Measurements from ENCODE around the gene ZFAND6.
"Not testable (repeated sequence)": the region's sequence is repeated elsewhere in the genome, so short reads cannot be mapped to it uniquely, and the experiment has no call there.

ZFAND6 gene

DNA sequence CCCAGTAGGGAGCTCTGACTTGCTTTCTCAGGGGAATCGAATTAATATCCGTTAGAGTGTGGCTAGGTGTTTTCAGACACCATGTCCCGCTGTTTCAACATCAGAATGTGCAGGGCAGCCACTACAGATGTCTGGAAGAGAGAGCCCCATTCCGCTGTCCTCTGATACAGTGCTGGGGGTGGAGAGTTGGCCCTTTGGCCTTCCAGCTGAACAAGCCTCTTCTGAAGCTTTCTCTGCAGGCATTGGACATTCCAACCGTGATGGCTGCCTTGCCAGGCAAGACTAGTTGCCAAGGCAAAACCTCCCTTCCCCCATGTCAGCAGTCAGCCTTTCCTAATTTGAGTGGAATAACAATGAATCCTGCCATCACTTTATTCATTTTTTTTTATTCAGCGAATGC, 94.9 kb downstream of the ZFAND6 start:
- TF ChIP-seq RARB (CRISPR knock-in tag; IDR thresholded peaks at IDR 0.05) = no peak
- no peak for TF ChIP-seq TCF4 (CRISPR knock-in tag; IDR thresholded peaks at IDR 0.05; ENCODE audit: borderline replicate concordance)
- no peak for TF ChIP-seq TSHZ2 (CRISPR knock-in tag; IDR thresholded peaks at IDR 0.05)
- no peak for TF ChIP-seq PATZ1 (CRISPR knock-in tag; IDR thresholded peaks at IDR 0.05; ENCODE audit: borderline replicate concordance)
- no peak for TF ChIP-seq TOX (CRISPR knock-in tag; IDR thresholded peaks at IDR 0.05; ENCODE audit: borderline replicate concordance)
- no peak for TF ChIP-seq ZFP30 (CRISPR knock-in tag; IDR thresholded peaks at IDR 0.05)
- TF ChIP-seq ISL1 (CRISPR knock-in tag; IDR thresholded peaks at IDR 0.05) = no peak
- TF ChIP-seq ZFP3 (CRISPR knock-in tag; IDR thresholded peaks at IDR 0.05) = no peak
- TF ChIP-seq, protein P1, sequence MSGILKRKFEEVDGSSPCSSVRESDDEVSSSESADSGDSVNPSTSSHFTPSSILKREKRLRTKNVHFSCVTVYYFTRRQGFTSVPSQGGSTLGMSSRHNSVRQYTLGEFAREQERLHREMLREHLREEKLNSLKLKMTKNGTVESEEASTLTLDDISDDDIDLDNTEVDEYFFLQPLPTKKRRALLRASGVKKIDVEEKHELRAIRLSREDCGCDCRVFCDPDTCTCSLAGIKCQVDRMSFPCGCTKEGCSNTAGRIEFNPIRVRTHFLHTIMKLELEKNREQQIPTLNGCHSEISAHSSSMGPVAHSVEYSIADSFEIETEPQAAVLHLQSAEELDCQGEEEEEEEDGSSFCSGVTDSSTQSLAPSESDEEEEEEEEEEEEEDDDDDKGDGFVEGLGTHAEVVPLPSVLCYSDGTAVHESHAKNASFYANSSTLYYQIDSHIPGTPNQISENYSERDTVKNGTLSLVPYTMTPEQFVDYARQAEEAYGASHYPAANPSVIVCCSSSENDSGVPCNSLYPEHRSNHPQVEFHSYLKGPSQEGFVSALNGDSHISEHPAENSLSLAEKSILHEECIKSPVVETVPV (CRISPR knock-in tag; IDR thresholded peaks at IDR 0.05) = no peak
- TF ChIP-seq ARNTL (CRISPR knock-in tag; IDR thresholded peaks at IDR 0.05; ENCODE audit: borderline replicate concordance, low read depth) = no peak
- no peak for TF ChIP-seq SNAI2 (CRISPR knock-in tag; IDR thresholded peaks at IDR 0.05)
- no peak for TF ChIP-seq POU6F1 (CRISPR knock-in tag; IDR thresholded peaks at IDR 0.05; ENCODE audit: borderline replicate concordance, low read depth)
- TF ChIP-seq, protein P2, sequence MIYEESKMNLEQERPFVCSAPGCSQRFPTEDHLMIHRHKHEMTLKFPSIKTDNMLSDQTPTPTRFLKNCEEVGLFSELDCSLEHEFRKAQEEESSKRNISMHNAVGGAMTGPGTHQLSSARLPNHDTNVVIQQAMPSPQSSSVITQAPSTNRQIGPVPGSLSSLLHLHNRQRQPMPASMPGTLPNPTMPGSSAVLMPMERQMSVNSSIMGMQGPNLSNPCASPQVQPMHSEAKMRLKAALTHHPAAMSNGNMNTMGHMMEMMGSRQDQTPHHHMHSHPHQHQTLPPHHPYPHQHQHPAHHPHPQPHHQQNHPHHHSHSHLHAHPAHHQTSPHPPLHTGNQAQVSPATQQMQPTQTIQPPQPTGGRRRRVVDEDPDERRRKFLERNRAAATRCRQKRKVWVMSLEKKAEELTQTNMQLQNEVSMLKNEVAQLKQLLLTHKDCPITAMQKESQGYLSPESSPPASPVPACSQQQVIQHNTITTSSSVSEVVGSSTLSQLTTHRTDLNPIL (CRISPR knock-in tag; IDR thresholded peaks at IDR 0.05; ENCODE audit: low read depth) = no peak
- TF ChIP-seq GLIS3 (CRISPR knock-in tag; IDR thresholded peaks at IDR 0.05) = no peak
- no peak for TF ChIP-seq ZC3H10 (CRISPR knock-in tag; IDR thresholded peaks at IDR 0.05)
- TF ChIP-seq BACH2 (CRISPR knock-in tag; IDR thresholded peaks at IDR 0.05; ENCODE audit: borderline replicate concordance) = no peak
- no peak for TF ChIP-seq CSDC2 (CRISPR knock-in tag; IDR thresholded peaks at IDR 0.05)
- no peak for ATAC-seq

- no peak for ATAC-seq
- TF ChIP-seq, protein P2 (CRISPR knock-in tag; IDR thresholded peaks at IDR 0.05; ENCODE audit: low read depth) = no peak
These were observed 95.5 kb downstream of the ZFAND6 start for GRCh38 chr15:80155001-80155377.

DNA sequence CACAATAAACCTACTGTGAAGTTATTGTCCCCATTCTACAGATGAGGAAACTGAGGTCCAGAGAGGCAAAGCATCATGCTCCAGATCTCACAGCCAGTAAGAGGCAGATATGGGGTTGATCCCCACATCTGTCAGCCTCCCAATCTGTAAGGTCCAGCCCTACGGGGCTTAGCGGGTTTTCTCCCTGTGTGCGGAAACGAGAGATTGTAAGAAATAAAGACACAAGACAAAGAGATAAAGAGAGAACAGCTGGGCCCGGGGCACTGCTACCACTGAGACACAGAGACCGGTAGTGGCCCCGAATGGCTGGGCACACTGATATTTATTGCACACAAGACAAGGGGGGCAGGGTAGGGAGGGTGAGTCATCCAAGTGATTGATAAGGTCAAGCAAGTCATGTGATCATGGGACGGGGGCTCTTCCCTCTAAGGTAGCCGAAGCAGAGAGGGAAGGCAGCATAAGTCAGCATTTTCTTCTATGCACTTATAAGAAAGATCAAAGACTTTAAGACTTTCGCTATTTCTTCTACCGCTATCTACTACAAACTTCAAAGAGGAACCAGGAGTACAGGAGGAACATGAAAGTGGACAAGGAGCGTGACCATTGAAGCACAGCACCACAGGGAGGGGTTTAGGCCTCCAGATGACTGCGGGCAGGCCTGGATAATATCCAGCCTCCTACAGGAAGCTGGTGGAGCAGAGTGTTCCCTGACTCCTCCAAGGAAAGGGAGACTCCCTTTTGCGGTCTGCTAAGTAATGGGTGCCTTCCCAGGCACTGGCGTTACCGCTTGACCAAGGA, 96.1 kb downstream of the ZFAND6 start:
- not testable (repeated sequence) for ATAC-seq

All from SK-N-SH treated with all-trans-retinoic acid at 6 μM for 48 hours (cell line).